Measurements from ENCODE around the gene AFF3.

Gene AFF3

GRCh38 chr2:99697811-99698568, 444.4 kb downstream of the AFF3 start:
- DNase-seq (ENCODE audit: low spot score) = no peak
- TF ChIP-seq CTCF (IDR thresholded peaks at IDR 0.05; ENCODE audit: poor library complexity, severe bottlenecking) = no peak
- H3K9me3 ChIP-seq (ENCODE audit: severe bottlenecking) = no peaks in the 10 kb centered on the region
- H3K27ac ChIP-seq (ENCODE audit: poor library complexity, severe bottlenecking) = no peak overlapping the region
- H3K27me3 ChIP-seq (ENCODE audit: insufficient read depth, poor library complexity, severe bottlenecking) = no peaks in the 10 kb centered on the region
- peaks cover 18% of the 10 kb centered on the region for H3K4me1 ChIP-seq (ENCODE audit: insufficient read depth, poor library complexity, severe bottlenecking)
- H3K36me3 ChIP-seq (ENCODE audit: low read depth) = no peaks in the 10 kb centered on the region
- ATAC-seq (ENCODE audit: low read depth) = peak; percentile 46; the same call in 2 of the 3 replicates
- H3K4me3 ChIP-seq (ENCODE audit: severe bottlenecking) = no peak overlapping the region

GRCh38 chr2:99695944-99696253, 446.5 kb downstream of the AFF3 start:
- no peaks in the 10 kb centered on the region for H3K9me3 ChIP-seq (ENCODE audit: severe bottlenecking)
- DNase-seq (ENCODE audit: low spot score) = no peak
- H3K36me3 ChIP-seq (ENCODE audit: low read depth) = no peaks in the 10 kb centered on the region
- H3K27me3 ChIP-seq (ENCODE audit: insufficient read depth, poor library complexity, severe bottlenecking) = no peaks in the 10 kb centered on the region
- peaks cover 11% of the 10 kb centered on the region for H3K4me1 ChIP-seq (ENCODE audit: insufficient read depth, poor library complexity, severe bottlenecking)
- ATAC-seq (ENCODE audit: low read depth) = no peak
- no peak for TF ChIP-seq CTCF (IDR thresholded peaks at IDR 0.05; ENCODE audit: poor library complexity, severe bottlenecking)
- no peak overlapping the region for H3K27ac ChIP-seq (ENCODE audit: poor library complexity, severe bottlenecking)
- H3K4me3 ChIP-seq (ENCODE audit: severe bottlenecking) = no peak overlapping the region

- H3K27ac ChIP-seq (ENCODE audit: poor library complexity, severe bottlenecking) = no peak overlapping the region
- H3K36me3 ChIP-seq (ENCODE audit: low read depth) = no peaks in the 10 kb centered on the region
- TF ChIP-seq CTCF (IDR thresholded peaks at IDR 0.05; ENCODE audit: poor library complexity, severe bottlenecking) = no peak
- H3K27me3 ChIP-seq (ENCODE audit: insufficient read depth, poor library complexity, severe bottlenecking) = no peaks in the 10 kb centered on the region
- no peak overlapping the region for H3K4me3 ChIP-seq (ENCODE audit: severe bottlenecking)
- DNase-seq (ENCODE audit: low spot score) (no peak), ATAC-seq (ENCODE audit: low read depth) (no peak)
- H3K4me1 ChIP-seq (ENCODE audit: insufficient read depth, poor library complexity, severe bottlenecking) = peaks cover 11% of the 10 kb centered on the region
- no peaks in the 10 kb centered on the region for H3K9me3 ChIP-seq (ENCODE audit: severe bottlenecking)
Measured at GRCh38 chr2:99695130-99695943, 447.1 kb downstream of the AFF3 start.

- no peaks in the 10 kb centered on the region for H3K27me3 ChIP-seq (ENCODE audit: insufficient read depth, poor library complexity, severe bottlenecking)
- TF ChIP-seq CTCF (IDR thresholded peaks at IDR 0.05; ENCODE audit: poor library complexity, severe bottlenecking) = no peak
- no peak overlapping the region for H3K27ac ChIP-seq (ENCODE audit: poor library complexity, severe bottlenecking)
- no peak overlapping the region for H3K4me3 ChIP-seq (ENCODE audit: severe bottlenecking)
- no peaks in the 10 kb centered on the region for H3K9me3 ChIP-seq (ENCODE audit: severe bottlenecking)
- no peak for DNase-seq (ENCODE audit: low spot score)
- no peak for ATAC-seq (ENCODE audit: low read depth)
- H3K36me3 ChIP-seq (ENCODE audit: low read depth) = no peaks in the 10 kb centered on the region
- peaks cover 11% of the 10 kb centered on the region for H3K4me1 ChIP-seq (ENCODE audit: insufficient read depth, poor library complexity, severe bottlenecking)
Measured at GRCh38 chr2:99694331-99694730, 448.1 kb downstream of the AFF3 start.

- no peak overlapping the region for H3K27ac ChIP-seq (ENCODE audit: poor library complexity, severe bottlenecking)
- ATAC-seq (ENCODE audit: low read depth) = no peak
- no peak for TF ChIP-seq CTCF (IDR thresholded peaks at IDR 0.05; ENCODE audit: poor library complexity, severe bottlenecking)
- no peak for DNase-seq (ENCODE audit: low spot score)
- H3K4me3 ChIP-seq (ENCODE audit: severe bottlenecking) = no peak overlapping the region
- no peaks in the 10 kb centered on the region for H3K36me3 ChIP-seq (ENCODE audit: low read depth)
- H3K27me3 ChIP-seq (ENCODE audit: insufficient read depth, poor library complexity, severe bottlenecking) = no peaks in the 10 kb centered on the region
- H3K4me1 ChIP-seq (ENCODE audit: insufficient read depth, poor library complexity, severe bottlenecking) = no peaks in the 10 kb centered on the region
- H3K9me3 ChIP-seq (ENCODE audit: severe bottlenecking) = no peaks in the 10 kb centered on the region
Measured at GRCh38 chr2:99692785-99693184, 449.6 kb downstream of the AFF3 start.

Data from RWPE2 (cell line).